SK-N-SH (cell line): ENCODE results near the gene SPI1.

Experiments
- TAF1 ChIP-seq: IDR thresholded peaks from 2 replicates; pipeline ENCODE4 v1.6.1; 2012; ENCODE audit warnings: low read depth, mild to moderate bottlenecking, low read length, moderate library complexity, borderline replicate concordance
- TF ChIP-seq, protein P1 (sequence below): fragments of 200-600 bp; sonication (generic); IDR thresholded peaks from 2 replicates; pipeline ENCODE4 v1.6.1; 2017; ENCODE audit warnings: antibody characterized with exemption, mild to moderate bottlenecking, moderate library complexity
- TF ChIP-seq, protein P2 (sequence below): IDR thresholded peaks from 2 replicates; pipeline ENCODE4 v1.4.0; 2012; ENCODE audit warnings: low read depth, borderline replicate concordance

DNA sequence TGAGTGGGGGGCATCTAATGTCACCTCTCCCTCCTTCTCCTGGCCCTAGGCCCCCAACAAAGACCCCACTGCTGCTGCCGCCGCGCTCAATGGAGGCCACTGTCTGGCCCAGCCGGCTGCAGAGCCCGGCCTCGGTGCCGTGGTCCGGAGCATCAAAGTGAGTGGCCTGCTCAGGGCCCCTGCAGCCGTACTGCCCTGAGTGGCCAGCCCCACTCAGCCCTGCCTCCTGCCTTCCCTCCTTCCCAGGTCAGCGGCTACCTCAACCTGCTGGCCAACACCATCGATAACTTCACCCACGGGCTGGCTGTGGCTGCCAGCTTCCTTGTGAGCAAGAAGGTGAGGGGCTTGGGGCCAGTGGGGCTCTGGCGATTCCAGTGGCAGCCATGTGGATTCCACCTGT is 35.0 kb upstream of the SPI1 start:
- TF ChIP-seq, protein P1, sequence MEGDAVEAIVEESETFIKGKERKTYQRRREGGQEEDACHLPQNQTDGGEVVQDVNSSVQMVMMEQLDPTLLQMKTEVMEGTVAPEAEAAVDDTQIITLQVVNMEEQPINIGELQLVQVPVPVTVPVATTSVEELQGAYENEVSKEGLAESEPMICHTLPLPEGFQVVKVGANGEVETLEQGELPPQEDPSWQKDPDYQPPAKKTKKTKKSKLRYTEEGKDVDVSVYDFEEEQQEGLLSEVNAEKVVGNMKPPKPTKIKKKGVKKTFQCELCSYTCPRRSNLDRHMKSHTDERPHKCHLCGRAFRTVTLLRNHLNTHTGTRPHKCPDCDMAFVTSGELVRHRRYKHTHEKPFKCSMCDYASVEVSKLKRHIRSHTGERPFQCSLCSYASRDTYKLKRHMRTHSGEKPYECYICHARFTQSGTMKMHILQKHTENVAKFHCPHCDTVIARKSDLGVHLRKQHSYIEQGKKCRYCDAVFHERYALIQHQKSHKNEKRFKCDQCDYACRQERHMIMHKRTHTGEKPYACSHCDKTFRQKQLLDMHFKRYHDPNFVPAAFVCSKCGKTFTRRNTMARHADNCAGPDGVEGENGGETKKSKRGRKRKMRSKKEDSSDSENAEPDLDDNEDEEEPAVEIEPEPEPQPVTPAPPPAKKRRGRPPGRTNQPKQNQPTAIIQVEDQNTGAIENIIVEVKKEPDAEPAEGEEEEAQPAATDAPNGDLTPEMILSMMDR = no peak
- TF ChIP-seq, protein P2, sequence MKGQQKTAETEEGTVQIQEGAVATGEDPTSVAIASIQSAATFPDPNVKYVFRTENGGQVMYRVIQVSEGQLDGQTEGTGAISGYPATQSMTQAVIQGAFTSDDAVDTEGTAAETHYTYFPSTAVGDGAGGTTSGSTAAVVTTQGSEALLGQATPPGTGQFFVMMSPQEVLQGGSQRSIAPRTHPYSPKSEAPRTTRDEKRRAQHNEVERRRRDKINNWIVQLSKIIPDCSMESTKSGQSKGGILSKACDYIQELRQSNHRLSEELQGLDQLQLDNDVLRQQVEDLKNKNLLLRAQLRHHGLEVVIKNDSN = no peak
- no peak for TF ChIP-seq TAF1
